Putamen (tissue), 1 donor: ENCODE measurements around the gene MUL1.

Source experiments
- DNase-seq: peaks from one replicate; pipeline ENCODE4 v3.0.0-alpha.2; 2016; ENCODE audit warnings: low spot score

Gene MUL1

GRCh38 chr1:20485527-20486456 is 22.2 kb downstream of the MUL1 start, which contains the start of gene CAMK2N1:
Gene CAMK2N1, minus strand, starts transcription at chr1:20486210. Its CDS starts 831 bp downstream, at chr1:20485379.
- peak; percentile 91 for DNase-seq

- DNase-seq, result no peak
Measured at GRCh38 chr1:20484519-20485462, 23.2 kb downstream of the MUL1 start.

GRCh38 chr1:20483833-20484518 is 24.0 kb downstream of the MUL1 start:
- no peak for DNase-seq

GRCh38 chr1:20483098-20483832 is 24.7 kb downstream of the MUL1 start:
- no peak for DNase-seq

GRCh38 chr1:20481643-20482498 is 26.1 kb downstream of the MUL1 start:
- DNase-seq, result no peak

GRCh38 chr1:20480951-20481617 is 26.9 kb downstream of the MUL1 start:
- DNase-seq, result no peak

GRCh38 chr1:20480243-20480944 is 27.6 kb downstream of the MUL1 start:
- peak; percentile 91 for DNase-seq

- DNase-seq, result no peak
Measured at GRCh38 chr1:20479840-20480239, 28.1 kb downstream of the MUL1 start.

GRCh38 chr1:20478057-20478635 is 29.8 kb downstream of the MUL1 start:
- no peak for DNase-seq

GRCh38 chr1:20477348-20478056 is 30.4 kb downstream of the MUL1 start:
- DNase-seq, result no peak

GRCh38 chr1:20476265-20477038 is 31.5 kb downstream of the MUL1 start:
- peak; percentile 84 for DNase-seq

- DNase-seq, result no peak
Measured at GRCh38 chr1:20474996-20475395, 33.0 kb downstream of the MUL1 start.

GRCh38 chr1:20474333-20474975 is 33.5 kb downstream of the MUL1 start:
- no peak for DNase-seq

GRCh38 chr1:20473894-20474293 is 34.1 kb downstream of the MUL1 start:
- DNase-seq, result no peak

- DNase-seq, result peak; percentile 79
Measured at GRCh38 chr1:20472860-20473711, 34.9 kb downstream of the MUL1 start.

GRCh38 chr1:20472121-20472520 is 35.8 kb downstream of the MUL1 start:
- no peak for DNase-seq
